Lower leg skin (tissue), 4 donors: ENCODE results near the gene BICRA. TPM values are rescaled to one million over a fixed set of nuclear protein-coding genes. Genes with fewer than 3 reads are reported as not detected.

Source experiments
- DNase-seq, 2 donors: peaks; one replicate each; pipeline ENCODE4 v3.0.0-alpha.2; 2019; ENCODE audit warnings: low spot score in 2 of 2
- H3K4me3 ChIP-seq: fragments of 200-600 bp; sonication (generic); 2 replicates; pipeline ENCODE4 v1.5.1; 2017; ENCODE audit warnings: mild to moderate bottlenecking, low read depth; ENCODE audit not compliant: poor library complexity, severe bottlenecking
- CTCF ChIP-seq, 3 donors: fragments of 450-650 bp; IDR thresholded peaks; one replicate each; pipeline ENCODE4 v1.5.1; 2016; ENCODE audit warnings: antibody characterized with exemption in 3 of 3, mild to moderate bottlenecking in 3 of 3, moderate library complexity in 2 of 3
- POLR2A ChIP-seq, 2 donors: fragments of 450-650 bp; IDR thresholded peaks; one replicate each; pipeline ENCODE4 v1.6.1; 2016 to 2017; ENCODE audit warnings: antibody characterized with exemption in 2 of 2, mild to moderate bottlenecking in 1 of 2, moderate library complexity in 1 of 2
- WGBS, 2 donors: methylation state at CpG; one replicate each; pipeline ENCODE4 v1.1.5; 2018; 5-methylcytosine and 5-hydroxymethylcytosine counted together
- intact Hi-C: fragments of 100-400 bp; cut with DNase I; formaldehyde crosslinking; loops from one replicate; pipeline ENCODE4 v1.15.0; 2023; ENCODE audit warnings: low total_unique reads
- total RNA-seq, 4 donors: library from RNA; depleted of rRNA; stranded (reverse); fragments of >200 nt; gene quantifications; one replicate each; pipeline ENCODE4 v1.1.0, GENCODE V29; 2016

BICRA gene
- total RNA-seq, 4 donors from 2014 or later, result 12.5 to 25.4 (median 18.4) TPM

- DNase-seq, result no peak
- intact Hi-C loops, result no loop called here
- TF ChIP-seq POLR2A (IDR thresholded peaks at IDR 0.05), result no peak
- no peak for TF ChIP-seq CTCF (IDR thresholded peaks at IDR 0.05)
- 71 to 73% methylated on average over 1 of the region's 1 CpG for WGBS, 2 donors
- H3K4me3 ChIP-seq, result no peak overlapping the region
These were observed 35.3 kb downstream of the BICRA start for GRCh38 chr19:47644199-47644598.

- no peak overlapping the region for H3K4me3 ChIP-seq
- 45 to 53% methylated on average over 18 of the region's 18 CpGs for WGBS, 2 donors
- intact Hi-C loops, result no loop called here
- no peak for TF ChIP-seq CTCF (IDR thresholded peaks at IDR 0.05)
- DNase-seq, result no peak
These were observed 36.0 kb downstream of the BICRA start for GRCh38 chr19:47644743-47645482.

GRCh38 chr19:47646924-47647323 is 38.0 kb downstream of the BICRA start:
- intact Hi-C loops, result no loop called here
- no peak for TF ChIP-seq POLR2A (IDR thresholded peaks at IDR 0.05)
- WGBS, 2 donors, result 98% methylated on average over 7 of the region's 7 CpGs
- DNase-seq, result no peak
- no peak overlapping the region for H3K4me3 ChIP-seq

GRCh38 chr19:47649588-47649987 is 40.7 kb downstream of the BICRA start:
- TF ChIP-seq CTCF (IDR thresholded peaks at IDR 0.05) (no peak), POLR2A (IDR thresholded peaks at IDR 0.05) (no peak)
- DNase-seq, result no peak
- H3K4me3 ChIP-seq, result no peak overlapping the region
- 93 to 100% methylated on average over 1 of the region's 1 CpG for WGBS, 2 donors
- intact Hi-C loops, result no loop called here

GRCh38 chr19:47650700-47651099 is 41.8 kb downstream of the BICRA start:
- TF ChIP-seq CTCF (IDR thresholded peaks at IDR 0.05), result no peak
- TF ChIP-seq POLR2A (IDR thresholded peaks at IDR 0.05), result no peak
- H3K4me3 ChIP-seq, result no peak overlapping the region
- WGBS, 2 donors, result 66 to 73% methylated on average over 7 of the region's 7 CpGs
- intact Hi-C loops, result no loop called here
- no peak for DNase-seq

- no peak overlapping the region for H3K4me3 ChIP-seq
- TF ChIP-seq CTCF (IDR thresholded peaks at IDR 0.05), result no peak
- no peak for TF ChIP-seq POLR2A (IDR thresholded peaks at IDR 0.05)
- intact Hi-C loops, result no loop called here
- DNase-seq, result no peak
- WGBS, 2 donors, result 81% methylated on average over 12 of the region's 12 CpGs
These were observed 42.2 kb downstream of the BICRA start for GRCh38 chr19:47651132-47651531.
